Measurements from ENCODE around the gene GDPGP1. TPM values are rescaled to one million over a fixed set of nuclear protein-coding genes. Genes with fewer than 3 reads are reported as not detected.

The GDPGP1 gene
- total RNA-seq, 1 donor from 2014 or later = 4.1 TPM

GRCh38 chr15:90287101-90287500 is 53.1 kb downstream of the GDPGP1 start:
- no peaks in the 10 kb centered on the region for H3K36me3 ChIP-seq (ENCODE audit: insufficient read depth, low read length)
- no peaks in the 10 kb centered on the region for H4K20me1 ChIP-seq (ENCODE audit: insufficient read depth, low read length)
- no peaks in the 10 kb centered on the region for H3K4me1 ChIP-seq (ENCODE audit: insufficient read depth, low read length)
- H3K4me2 ChIP-seq (ENCODE audit: low read length) = no peak overlapping the region
- Mint-ChIP-seq H3K36me3 (ENCODE audit: low read depth, unreplicated experiment) (no peaks in the 10 kb centered on the region), H3K4me1 (ENCODE audit: low read depth, unreplicated experiment) (no peaks in the 10 kb centered on the region), H3K27ac (ENCODE audit: unreplicated experiment) (no peak overlapping the region), H3K9me3 (ENCODE audit: unreplicated experiment) (no peaks in the 10 kb centered on the region), H3K4me3 (ENCODE audit: unreplicated experiment) (no peak overlapping the region), H3K27me3 (ENCODE audit: low read depth, unreplicated experiment) (no peaks in the 10 kb centered on the region)
- H3K79me2 ChIP-seq (ENCODE audit: insufficient read depth, low read length) = no peaks in the 10 kb centered on the region
- H3K27me3 ChIP-seq (ENCODE audit: insufficient read depth, low read length) = no peaks in the 10 kb centered on the region
- H3K4me3 ChIP-seq (ENCODE audit: insufficient read depth, low read depth, low read length) = no peak overlapping the region
- no peak overlapping the region for H3K9ac ChIP-seq (ENCODE audit: low read length)
- no peak overlapping the region for H2AFZ ChIP-seq (ENCODE audit: low read depth, low read length)
- H3K9me3 ChIP-seq (ENCODE audit: insufficient read depth, low read depth, low read length) = no peaks in the 10 kb centered on the region
- no peak for FAIRE-seq
- TF ChIP-seq CTCF (IDR thresholded peaks at IDR 0.05; ENCODE audit: insufficient read depth, low read depth, low read length) (no peak), EZH2 (IDR thresholded peaks at IDR 0.05; ENCODE audit: insufficient read depth, low read length) (no peak)
- no peak for DNase-seq (ENCODE audit: low read depth)
- H3K27ac ChIP-seq (ENCODE audit: low read depth, low read length) = no peak overlapping the region

GRCh38 chr15:90287946-90288345 is 53.9 kb downstream of the GDPGP1 start:
- no peak overlapping the region for H2AFZ ChIP-seq (ENCODE audit: low read depth, low read length)

More at GRCh38 chr15:90287946-90288345, 53.9 kb downstream of the GDPGP1 start:
- no peak overlapping the region for H3K4me3 Mint-ChIP-seq (ENCODE audit: unreplicated experiment)
- Histone ChIP-seq H3K36me3 (ENCODE audit: insufficient read depth, low read length) (no peaks in the 10 kb centered on the region), H3K4me1 (ENCODE audit: insufficient read depth, low read length) (no peaks in the 10 kb centered on the region), H3K27ac (ENCODE audit: low read depth, low read length) (no peak overlapping the region), H3K79me2 (ENCODE audit: insufficient read depth, low read length) (no peaks in the 10 kb centered on the region), H4K20me1 (ENCODE audit: insufficient read depth, low read length) (no peaks in the 10 kb centered on the region), H3K4me2 (ENCODE audit: low read length) (no peak overlapping the region), H3K27me3 (ENCODE audit: insufficient read depth, low read length) (no peaks in the 10 kb centered on the region), H3K4me3 (ENCODE audit: insufficient read depth, low read depth, low read length) (no peak overlapping the region), H3K9me3 (ENCODE audit: insufficient read depth, low read depth, low read length) (no peaks in the 10 kb centered on the region), H3K9ac (ENCODE audit: low read length) (no peak overlapping the region)
- no peaks in the 10 kb centered on the region for H3K36me3 Mint-ChIP-seq (ENCODE audit: low read depth, unreplicated experiment)
- no peak for FAIRE-seq
- no peak overlapping the region for H3K27ac Mint-ChIP-seq (ENCODE audit: unreplicated experiment)
- DNase-seq (ENCODE audit: low read depth) = no peak
- no peak for TF ChIP-seq CTCF (IDR thresholded peaks at IDR 0.05; ENCODE audit: insufficient read depth, low read depth, low read length)
- no peak for TF ChIP-seq EZH2 (IDR thresholded peaks at IDR 0.05; ENCODE audit: insufficient read depth, low read length)
- no peaks in the 10 kb centered on the region for H3K9me3 Mint-ChIP-seq (ENCODE audit: unreplicated experiment)
- H3K4me1 Mint-ChIP-seq (ENCODE audit: low read depth, unreplicated experiment) = no peaks in the 10 kb centered on the region
- H3K27me3 Mint-ChIP-seq (ENCODE audit: low read depth, unreplicated experiment) = no peaks in the 10 kb centered on the region
